Endothelial cell of umbilical vein (primary cell): ENCODE measurements around the gene ABHD10. TPM values are rescaled to one million over a fixed set of nuclear protein-coding genes. Genes with fewer than 3 reads are reported as not detected.

Experiments used
- BruUV-seq: library from RNA; stranded (reverse); fragments of 400-500 nt; replicated peaks from 2 replicates; lab custom pipeline; 2021; lab: Mats Ljungman, UMichigan
- CTCF ChIA-PET: fragments of 300-600, 350-600 bp; sonication (Branson Sonifier 250); formaldehyde crosslinking; loops from one replicate; lab custom pipeline; 2021; ENCODE audit warnings: antibody characterized with exemption, inconsistent platforms; lab: Charles Lee
- POLR2A ChIA-PET: fragments of 300-600, 350-600 bp; sonication (Branson Sonifier 250); formaldehyde crosslinking; loops from one replicate; lab custom pipeline; 2021; ENCODE audit warnings: antibody characterized with exemption, inconsistent platforms; lab: Charles Lee
- DNase-seq: peaks from one replicate; pipeline ENCODE4 v3.0.0-alpha.2; 2011; ENCODE audit warnings: low read depth, low spot score
- FAIRE-seq: peaks from 2 replicates; lab custom pipeline; 2011; peaks lifted over from hg19 to GRCh38; lab: Jason Lieb, UNC
- H2AFZ ChIP-seq: 2 replicates; pipeline ENCODE4 v1.6.0; 2012; ENCODE audit warnings: low read depth, low read length, control low read depth, inconsistent platforms
- H3K27ac ChIP-seq: 2 replicates; pipeline ENCODE4 v1.5.1; 2011; ENCODE audit warnings: low read depth, mild to moderate bottlenecking, control low read depth, low read length, moderate library complexity; ENCODE audit not compliant: insufficient read depth
- H3K27me3 ChIP-seq, 2 experiments: 2 replicates each; pipeline versions ENCODE4 v1.6.0 to v1.6.1; 2011; ENCODE audit warnings: low read length in 2 of 2, mixed read lengths in 1 of 2; ENCODE audit not compliant: control insufficient read depth in 2 of 2, insufficient read depth in 2 of 2
- H3K36me3 ChIP-seq, 2 experiments: 2 replicates in 1 of 2; 3 replicates in 1 of 2; pipeline ENCODE4 v1.5.1; 2011; ENCODE audit warnings: low read length in 2 of 2, mild to moderate bottlenecking in 1 of 2, moderate library complexity in 1 of 2; ENCODE audit not compliant: control insufficient read depth in 2 of 2, insufficient read depth in 2 of 2; ENCODE audit errors: extremely low read depth in 1 of 2
- H3K4me1 ChIP-seq: 3 replicates; pipeline ENCODE4 v1.5.1; 2011; ENCODE audit warnings: mild to moderate bottlenecking, low read length; ENCODE audit not compliant: control insufficient read depth, insufficient read depth; ENCODE audit errors: extremely low read depth
- H3K4me2 ChIP-seq: 2 replicates; pipeline ENCODE4 v1.6.1; 2011; ENCODE audit warnings: low read length, control low read depth, mixed read lengths; ENCODE audit not compliant: insufficient read depth
- H3K4me3 ChIP-seq, 3 experiments: fragments of 200-600 bp in 1 of 3; sonication (generic), shearing (Covaris generic) in 1 of 3; replicated peaks in 1 of 3; 2 replicates each; pipeline ENCODE4 v1.5.1; 2011 to 2016; ENCODE audit warnings: control low read depth in 3 of 3, low read length in 3 of 3, mild to moderate bottlenecking in 2 of 3, inconsistent platforms in 1 of 3, low read depth in 1 of 3, moderate library complexity in 1 of 3; ENCODE audit not compliant: insufficient read depth in 1 of 3
- H3K79me2 ChIP-seq: 2 replicates; pipeline ENCODE4 v1.6.0; 2012; ENCODE audit warnings: low read length, inconsistent platforms; ENCODE audit not compliant: control insufficient read depth, insufficient read depth
- H3K9ac ChIP-seq: replicated peaks from 2 replicates; pipeline ENCODE3; 2011; ENCODE audit warnings: low read length, control low read depth; ENCODE audit not compliant: insufficient read depth; ENCODE audit errors: extremely low read depth
- H3K9me1 ChIP-seq: replicated peaks from 3 replicates; pipeline ENCODE4 v1.6.0; 2011; ENCODE audit warnings: mild to moderate bottlenecking, low read length; ENCODE audit not compliant: control insufficient read depth, insufficient read depth; ENCODE audit errors: extremely low read depth
- H3K9me3 ChIP-seq: replicated peaks from 2 replicates; pipeline ENCODE4 v1.5.1; 2012; ENCODE audit warnings: low read length, inconsistent platforms; ENCODE audit not compliant: control insufficient read depth, insufficient read depth
- H4K20me1 ChIP-seq: replicated peaks from 2 replicates; pipeline ENCODE3; 2011; ENCODE audit warnings: mild to moderate bottlenecking, low read length; ENCODE audit not compliant: control insufficient read depth, insufficient read depth; ENCODE audit errors: extremely low read depth
- CTCF ChIP-seq, 2 donors: IDR thresholded peaks; 1 replicate in 1 of 2; 2 replicates in 1 of 2; pipeline ENCODE4 v1.5.1; 2011; ENCODE audit warnings: low read length in 2 of 2, mild to moderate bottlenecking in 2 of 2, moderate library complexity in 2 of 2, control low read depth in 1 of 2, inconsistent platforms in 1 of 2, low read depth in 1 of 2; ENCODE audit not compliant: insufficient read depth in 1 of 2; ENCODE audit errors: extremely low read depth in 1 of 2
- EZH2 ChIP-seq: IDR thresholded peaks from 2 replicates; pipeline ENCODE4 v1.6.1; 2012; ENCODE audit warnings: borderline replicate concordance, low read depth, mild to moderate bottlenecking, moderate library complexity, low read length, inconsistent platforms; ENCODE audit not compliant: severe bottlenecking
- FOS ChIP-seq: IDR thresholded peaks from 2 replicates; pipeline ENCODE4 v1.6.1; 2011; ENCODE audit warnings: mild to moderate bottlenecking, low read length, moderate library complexity, borderline replicate concordance; ENCODE audit not compliant: insufficient read depth
- GATA2 ChIP-seq: IDR thresholded peaks from 2 replicates; pipeline ENCODE4 v1.7.0; 2011; ENCODE audit warnings: low read depth, mild to moderate bottlenecking, moderate library complexity, mixed read lengths, low read length; ENCODE audit not compliant: insufficient read length, insufficient read depth
- JUN ChIP-seq: IDR thresholded peaks from 2 replicates; pipeline ENCODE4 v1.6.1; 2011; ENCODE audit warnings: borderline replicate concordance, low read depth; ENCODE audit not compliant: insufficient read length, insufficient read depth
- MAX ChIP-seq: IDR thresholded peaks from 2 replicates; pipeline ENCODE4 v1.6.1; 2011; ENCODE audit not compliant: insufficient read depth, insufficient read length
- MYC ChIP-seq: IDR thresholded peaks from one replicate; pipeline ENCODE4 v1.6.1; 2011; ENCODE audit warnings: mild to moderate bottlenecking, low read depth, low read length
- POLR2A ChIP-seq: IDR thresholded peaks from 2 replicates; pipeline ENCODE4 v1.6.1; 2012; ENCODE audit warnings: low read depth, mild to moderate bottlenecking, control low read depth, low read length
- POLR2AphosphoS5 ChIP-seq: IDR thresholded peaks from 2 replicates; pipeline ENCODE4 v1.6.1; 2012; ENCODE audit warnings: low read depth, mild to moderate bottlenecking, control low read depth, low read length, moderate library complexity; ENCODE audit not compliant: insufficient read depth
- dilution Hi-C: fragments of 300-500 bp; cut with MboI; formaldehyde crosslinking; loops from one replicate; pipeline ENCODE4 v1.15.0; 2019; ENCODE audit warnings: low sequenced_read_pairs; ENCODE audit not compliant: extremely low pct_ligation_motif_present
- intact Hi-C: fragments of 100-400 bp; cut with micrococcal nuclease; formaldehyde crosslinking; loops from one replicate; pipeline ENCODE4 v1.10.0; 2022
- polyA plus RNA-seq, 4 experiments: library from polyadenylated mRNA; depleted of rRNA in 3 of 4; stranded (reverse) in 3 of 4; unstranded in 1 of 4; fragments of >200 nt; gene quantifications; 2 replicates each; pipeline versions ENCODE4 v1.2.1 to v1.2.3, GENCODE V29; 2011 to 2012; ENCODE audit warnings: missing spikeins in 1 of 4
- total RNA-seq: library from RNA; stranded (reverse); gene quantifications from 2 replicates; pipeline ENCODE4 v1.2.3, GENCODE V29; 2021

The ABHD10 gene
- total and polyA plus RNA-seq, 2 donors (not counting 3 experiments of a cell fraction or from before 2014, with no cell fraction given), result 10.0 to 37.0 TPM

- H3K4me3 ChIP-seq, result no peak overlapping the region
- no peak overlapping the region for H3K4me2 ChIP-seq
- H3K79me2 ChIP-seq, result no peaks in the 10 kb centered on the region
- H3K27me3 ChIP-seq, result no peaks in the 10 kb centered on the region
- no peaks in the 10 kb centered on the region for H3K36me3 ChIP-seq
- intact Hi-C loops, result no loop called here
- H3K27ac ChIP-seq, result no peak overlapping the region
- no peak for FAIRE-seq
- ChIA-PET CTCF (interaction anchor here (1.3 to 7.2 kb wide), 3 partner anchors 11 to 287 kb away, joined by 3 to 61 read pairs (median 51); no protein-coding TSS in a partner anchor), POLR2A (no interaction called here)
- no peaks in the 10 kb centered on the region for H3K9me3 ChIP-seq
- dilution Hi-C loops, result no loop called here
- BruUV-seq, result no TSS peak
- H4K20me1 ChIP-seq, result no peaks in the 10 kb centered on the region
- H3K9me1 ChIP-seq, result no peaks in the 10 kb centered on the region
- no peak overlapping the region for H3K9ac ChIP-seq
- TF ChIP-seq JUN (no peak), EZH2 (no peak), MYC (no peak), CTCF (IDR thresholded peaks at IDR 0.05; ENCODE audit: extremely low read depth in 1 of 2, insufficient read depth in 1 of 2, low read depth in 1 of 2, low read length in 2 of 2) (no peak), FOS (no peak), MAX (no peak), POLR2A (no peak), GATA2 (no peak), POLR2AphosphoS5 (no peak)
- DNase-seq, result no peak
- peaks cover 8% of the 10 kb centered on the region for H3K4me1 ChIP-seq
- H2AFZ ChIP-seq, result no peak overlapping the region
These were observed 24.7 kb downstream of the ABHD10 start for GRCh38 chr3:112003321-112004080.
